Pancreas (tissue), 10 donors: ENCODE measurements around the gene ROR2. TPM values are rescaled to one million over a fixed set of nuclear protein-coding genes. Genes with fewer than 3 reads are reported as not detected.

Experiments
- ATAC-seq, 4 donors: fragments of 200-7000 bp; cut with Tn5 transposase; one replicate each; pipeline versions ENCODE4 v1.8.0 to v1.9.1; 2020; ENCODE audit warnings: mild to moderate bottlenecking in 4 of 4, moderate library complexity in 4 of 4
- DNase-seq, 6 donors: peaks; one replicate each; pipeline ENCODE4 v3.0.0-alpha.2; 2020
- FAIRE-seq: peaks from 2 replicates; lab custom pipeline; 2012; peaks lifted over from hg19 to GRCh38; lab: Jason Lieb, UNC
- H3K27ac ChIP-seq, 4 donors: fragments of 200-600 bp; sonication (generic); 1 replicate in 3 of 4; 2 replicates in 1 of 4; pipeline versions ENCODE4 v1.5.0 to v1.8.0; 2020
- H3K27me3 ChIP-seq, 4 donors: fragments of 200-600 bp; one replicate each; pipeline ENCODE4 v1.8.0; 2021
- H3K36me3 ChIP-seq, 3 donors: fragments of 200-600 bp; sonication (generic) in 1 of 3; one replicate each; pipeline versions ENCODE4 v1.5.0 to v1.8.0; 2020 to 2021
- H3K4me1 ChIP-seq, 3 donors: fragments of 200-600 bp; one replicate each; pipeline ENCODE4 v1.8.0; 2021
- H3K4me3 ChIP-seq, 4 donors: fragments of 200-600 bp; sonication (generic) in 2 of 4; one replicate each; pipeline versions ENCODE4 v1.5.0 to v1.8.0; 2020 to 2021
- H3K9me3 ChIP-seq, 4 donors: fragments of 200-600 bp; one replicate each; pipeline ENCODE4 v1.8.0; 2021
- CTCF ChIP-seq, 4 donors: fragments of 200-600 bp; sonication (generic) in 3 of 4; IDR thresholded peaks; one replicate each; pipeline versions ENCODE4 v1.5.0 to v1.8.0; 2021; ENCODE audit warnings: antibody characterized with exemption in 4 of 4
- WGBS, 2 donors: extraction: QIAGEN DNeasy Blood & Tissue Kit; methylation state at CpG; one replicate each; pipeline ENCODE4 v1.1.7; 2013; 5-methylcytosine and 5-hydroxymethylcytosine counted together
- intact Hi-C, 3 donors: fragments of 100-400 bp; cut with DNase I; formaldehyde crosslinking; loops; one replicate each; pipeline versions ENCODE4 v1.11.1 to v1.14.2; 2022
- polyA plus RNA-seq, 2 donors: library from polyadenylated mRNA; stranded (reverse); fragments of 200-250 nt; gene quantifications; one replicate each; pipeline ENCODE4 v1.2.3, GENCODE V29; 2013
- total RNA-seq, 6 donors: library from RNA; stranded (reverse); fragmentation: NEBNext Ultra II Directional in 4 of 6; extraction: Animal tissue kit (Norgen Biotek cat#: 25700) in 4 of 6; gene quantifications; one replicate each; pipeline versions ENCODE4 v1.2.1 to v1.2.4, GENCODE V29; 2021 to 2023
- donor health status: healthy with polysubstance abuse.
- donor health status: DM: no; HTN: no; CAD: no; lungs with moderate emphysema.
- donor health status: DM: no; HTN: no; CAD: no.
- donor health status: control.
- donor health status: control.
- donor health status: Bipolar disorder and iron deficiency.
- donor health status: DM: yes; HTN: yes; CAD: no.
- donor health status: DM: no; HTN: no; CAD: no.
- donor health status: DM: no; HTN: no; CAD: no.
- donor health status: DM: yes; HTN: yes; CAD: no.

ROR2 gene
- total and polyA plus RNA-seq, 8 donors: 0.67 to 6.3 (median 1.2) TPM

GRCh38 chr9:91814201-91814600, 135.8 kb downstream of the ROR2 start:
- Histone ChIP-seq H3K27me3 (no peaks in the 10 kb centered on the region), H3K4me3 (no peak overlapping the region), H3K36me3 (no peaks in the 10 kb centered on the region), H3K27ac (no peak overlapping the region), H3K9me3 (no peaks in the 10 kb centered on the region), H3K4me1 (no peaks in the 10 kb centered on the region)
- 78 to 84% methylated on average over 9 of the region's 9 CpGs for WGBS, 2 donors
- TF ChIP-seq CTCF (IDR thresholded peaks at IDR 0.05): no peak
- ATAC-seq: no peak
- intact Hi-C loops: no loop called here
- FAIRE-seq: no peak
- DNase-seq: no peak

- DNase-seq: no peak
- no peak for ATAC-seq
- Histone ChIP-seq H3K4me3 (no peak overlapping the region), H3K27me3 (no peaks in the 10 kb centered on the region), H3K27ac (no peak overlapping the region), H3K36me3 (no peaks in the 10 kb centered on the region), H3K9me3 (no peaks in the 10 kb centered on the region), H3K4me1 (no peaks in the 10 kb centered on the region)
- FAIRE-seq: no peak
- intact Hi-C loops: no loop called here
- WGBS, 2 donors: 83 to 84% methylated on average over 11 of the region's 11 CpGs
- TF ChIP-seq CTCF (IDR thresholded peaks at IDR 0.05): no peak
Measured at GRCh38 chr9:91813176-91813795, 136.7 kb downstream of the ROR2 start.

GRCh38 chr9:91812191-91812590, 137.8 kb downstream of the ROR2 start:
- WGBS, 2 donors: 89 to 93% methylated on average over 14 of the region's 14 CpGs
- DNase-seq: no peak
- intact Hi-C loops: no loop called here

GRCh38 chr9:91811024-91811909, 138.8 kb downstream of the ROR2 start:
- DNase-seq: no peak
- H3K36me3 ChIP-seq: no peaks in the 10 kb centered on the region
- no peak for TF ChIP-seq CTCF (IDR thresholded peaks at IDR 0.05)
- WGBS, 2 donors: 82 to 83% methylated on average over 19 of the region's 19 CpGs
- no peak for FAIRE-seq
- H3K9me3 ChIP-seq: no peaks in the 10 kb centered on the region
- H3K4me3 ChIP-seq: no peak overlapping the region
- no peaks in the 10 kb centered on the region for H3K27me3 ChIP-seq
- ATAC-seq: no peak
- no peaks in the 10 kb centered on the region for H3K4me1 ChIP-seq
- no peak overlapping the region for H3K27ac ChIP-seq
- intact Hi-C loops: no loop called here

More at GRCh38 chr9:91812191-91812590, 137.8 kb downstream of the ROR2 start:
- Histone ChIP-seq H3K4me1 (no peaks in the 10 kb centered on the region), H3K4me3 (no peak overlapping the region), H3K27me3 (no peaks in the 10 kb centered on the region), H3K27ac (no peak overlapping the region), H3K36me3 (no peaks in the 10 kb centered on the region), H3K9me3 (no peaks in the 10 kb centered on the region)
- FAIRE-seq (no peak), ATAC-seq (no peak)
- TF ChIP-seq CTCF (IDR thresholded peaks at IDR 0.05): no peak
